B cell (primary cell): ENCODE measurements around the gene MUL1. TPM values are rescaled to one million over a fixed set of nuclear protein-coding genes. Genes with fewer than 3 reads are reported as not detected.

Experiments used
- ATAC-seq: fragments of 200-7000 bp; cut with Tn5 transposase; one replicate; pipeline ENCODE4 v1.10.0; 2021; ENCODE audit warnings: low read depth, mild to moderate bottlenecking, moderate number of reproducible peaks, moderate library complexity
- CTCF ChIA-PET: fragments of 350-600 bp; sonication (Branson Sonifier 250); formaldehyde crosslinking; loops from one replicate; lab custom pipeline; 2021; ENCODE audit warnings: antibody characterized with exemption, inconsistent platforms; lab: Charles Lee
- POLR2A ChIA-PET: fragments of 350-600 bp; sonication (Branson Sonifier 250); formaldehyde crosslinking; loops from one replicate; lab custom pipeline; 2021; ENCODE audit warnings: antibody characterized with exemption; lab: Charles Lee
- DNase-seq: peaks from one replicate; pipeline ENCODE4 v3.0.0; 2013
- H2AFZ ChIP-seq: 2 replicates; pipeline ENCODE4 v1.6.1; 2012; ENCODE audit warnings: mild to moderate bottlenecking, low read depth, low read length; ENCODE audit not compliant: insufficient read depth, poor library complexity, severe bottlenecking
- H3K27ac ChIP-seq, 2 donors: 1 replicate in 1 of 2; 2 replicates in 1 of 2; pipeline ENCODE4 v1.5.1; 2012 to 2013; ENCODE audit warnings: low read length in 2 of 2, mild to moderate bottlenecking in 2 of 2, moderate library complexity in 1 of 2
- H3K27me3 ChIP-seq, 4 experiments: fragments of 200-600 bp in 1 of 4; sonication (generic) in 1 of 4; replicated peaks in 1 of 4; 1 replicate in 2 of 4; 2 replicates in 2 of 4; pipeline versions ENCODE4 v1.6.1 to v1.7.0; 2013 to 2016; ENCODE audit warnings: low read length in 3 of 4, mild to moderate bottlenecking in 2 of 4, mixed read lengths in 1 of 4, moderate library complexity in 1 of 4; ENCODE audit not compliant: insufficient read depth in 4 of 4, control insufficient read depth in 3 of 4; ENCODE audit errors: control extremely low read depth in 1 of 4
- H3K36me3 ChIP-seq, 2 experiments: replicated peaks in 1 of 2; 1 replicate in 1 of 2; 2 replicates in 1 of 2; pipeline versions ENCODE4 v1.6.1 to v1.7.1; 2013; ENCODE audit warnings: low read length in 1 of 2; ENCODE audit not compliant: insufficient read depth in 2 of 2, control insufficient read depth in 1 of 2; ENCODE audit errors: control extremely low read depth in 1 of 2, extremely low read depth in 1 of 2
- H3K4me1 ChIP-seq, 2 donors: fragments of 200-600 bp in 1 of 2; sonication (generic) in 1 of 2; 1 replicate in 1 of 2; 2 replicates in 1 of 2; pipeline versions ENCODE4 v1.5.1 to v1.6.1; 2013 to 2017; ENCODE audit warnings: low read length in 2 of 2; ENCODE audit not compliant: control insufficient read depth in 2 of 2, insufficient read depth in 2 of 2
- H3K4me2 ChIP-seq: replicated peaks from 2 replicates; pipeline ENCODE3; 2012; ENCODE audit warnings: mild to moderate bottlenecking, low read depth, low read length; ENCODE audit not compliant: poor library complexity, severe bottlenecking
- H3K4me3 ChIP-seq, 5 experiments: fragments of 200-600 bp in 1 of 5; sonication (generic) in 1 of 5; 1 replicate in 3 of 5; 2 replicates in 2 of 5; pipeline versions ENCODE4 v1.5.1 to v1.7.0; 2011 to 2016; ENCODE audit warnings: low read length in 4 of 5, mild to moderate bottlenecking in 4 of 5, low read depth in 2 of 5, control low read depth in 1 of 5, moderate library complexity in 1 of 5; ENCODE audit not compliant: insufficient read depth in 1 of 5; ENCODE audit errors: control extremely low read depth in 1 of 5, extremely low read depth in 1 of 5
- H3K79me2 ChIP-seq: fragments of 200-600 bp; sonication (generic); one replicate; pipeline ENCODE4 v1.6.0; 2016; ENCODE audit warnings: low read length; ENCODE audit not compliant: control insufficient read depth, insufficient read depth
- H3K9ac ChIP-seq: fragments of 200-600 bp; sonication (generic); 2 replicates; pipeline ENCODE4 v1.6.1; 2017; ENCODE audit warnings: mild to moderate bottlenecking, low read length, moderate library complexity
- H3K9me3 ChIP-seq, 3 donors: one replicate each; pipeline versions ENCODE4 v1.6.1 to v1.7.1; 2013; ENCODE audit warnings: low read length in 2 of 3; ENCODE audit not compliant: control insufficient read depth in 2 of 3, insufficient read depth in 1 of 3; ENCODE audit errors: control extremely low read depth in 1 of 3
- H4K20me1 ChIP-seq: 2 replicates; pipeline ENCODE4 v1.6.0; 2012; ENCODE audit warnings: mild to moderate bottlenecking, low read length; ENCODE audit not compliant: insufficient read depth, control insufficient read depth, poor library complexity, severe bottlenecking
- H3K27ac Mint-ChIP-seq: one replicate; pipeline ENCODE4 v1.8.0; 2021; ENCODE audit warnings: mixed read lengths
- H3K27me3 Mint-ChIP-seq: one replicate; pipeline ENCODE4 v1.8.0; 2021; ENCODE audit warnings: mixed read lengths
- H3K4me1 Mint-ChIP-seq: one replicate; pipeline ENCODE4 v1.8.0; 2021; ENCODE audit warnings: mixed read lengths
- H3K4me3 Mint-ChIP-seq: one replicate; pipeline ENCODE4 v1.8.0; 2021; ENCODE audit warnings: mixed read lengths
- H3K9me3 Mint-ChIP-seq: one replicate; pipeline ENCODE4 v1.8.0; 2022; ENCODE audit warnings: mixed read lengths; ENCODE audit not compliant: insufficient read depth
- EZH2 ChIP-seq: IDR thresholded peaks from 2 replicates; pipeline ENCODE4 v1.6.1; 2012; ENCODE audit warnings: borderline replicate concordance, low read depth, mild to moderate bottlenecking, moderate library complexity, low read length; ENCODE audit not compliant: insufficient read depth, poor library complexity, severe bottlenecking
- WGBS: methylation state at CpG from one replicate; pipeline ENCODE4 v1.1.5; 2013; ENCODE audit warnings: missing lambda C conversion rate; ENCODE audit not compliant: insufficient coverage; 5-methylcytosine and 5-hydroxymethylcytosine counted together
- intact Hi-C: fragments of 100-400 bp; cut with micrococcal nuclease; formaldehyde crosslinking; loops from one replicate; pipeline ENCODE4 v1.10.0; 2022
- polyA plus RNA-seq: library from polyadenylated mRNA; depleted of rRNA; stranded (reverse); fragments of >200 nt; gene quantifications from 2 replicates; pipeline ENCODE4 v1.2.3, GENCODE V29; 2012
- total RNA-seq, 2 donors: library from RNA; stranded (reverse); fragments of 120-200 nt in 1 of 2; gene quantifications; 1 replicate in 1 of 2; 2 replicates in 1 of 2; pipeline versions ENCODE4 v1.2.3 to v1.2.4, GENCODE V29; 2013 to 2022
- TF ChIP-seq, protein P1 (sequence below): fragments of 200-600 bp; IDR thresholded peaks from one replicate; pipeline ENCODE4 v1.8.0; 2022; ENCODE audit warnings: antibody characterized with exemption, mild to moderate bottlenecking

The MUL1 gene
- total and polyA plus RNA-seq, 2 donors (not counting 1 experiment from before 2014, with no cell fraction given): 11.4 to 23.9 TPM

- Histone ChIP-seq H3K79me2 (no peaks in the 10 kb centered on the region), H3K4me3 (no peak overlapping the region), H3K27me3 (peaks cover 0 to 71% (median 24%) of the 10 kb centered on the region in 4 experiments), H3K27ac (no peak overlapping the region), H3K4me2 (peak overlapping the region; percentile 98), H3K9ac (no peak overlapping the region), H3K4me1 (peaks cover 25 to 27% of the 10 kb centered on the region in 2 donors), H3K36me3 (no peaks in the 10 kb centered on the region), H4K20me1 (no peaks in the 10 kb centered on the region), H2AFZ (no peak overlapping the region), H3K9me3 (peaks cover 0 to 9% (median 0%) of the 10 kb centered on the region in 3 donors)
- no peak overlapping the region for H3K27ac Mint-ChIP-seq
- H3K4me1 Mint-ChIP-seq: peaks cover 18% of the 10 kb centered on the region
- H3K27me3 Mint-ChIP-seq: peaks cover 69% of the 10 kb centered on the region
- intact Hi-C loops: no loop called here
- no peak for ATAC-seq
- no peak for DNase-seq
- H3K4me3 Mint-ChIP-seq: peak overlapping the region; percentile 67
- TF ChIP-seq, protein P1, sequence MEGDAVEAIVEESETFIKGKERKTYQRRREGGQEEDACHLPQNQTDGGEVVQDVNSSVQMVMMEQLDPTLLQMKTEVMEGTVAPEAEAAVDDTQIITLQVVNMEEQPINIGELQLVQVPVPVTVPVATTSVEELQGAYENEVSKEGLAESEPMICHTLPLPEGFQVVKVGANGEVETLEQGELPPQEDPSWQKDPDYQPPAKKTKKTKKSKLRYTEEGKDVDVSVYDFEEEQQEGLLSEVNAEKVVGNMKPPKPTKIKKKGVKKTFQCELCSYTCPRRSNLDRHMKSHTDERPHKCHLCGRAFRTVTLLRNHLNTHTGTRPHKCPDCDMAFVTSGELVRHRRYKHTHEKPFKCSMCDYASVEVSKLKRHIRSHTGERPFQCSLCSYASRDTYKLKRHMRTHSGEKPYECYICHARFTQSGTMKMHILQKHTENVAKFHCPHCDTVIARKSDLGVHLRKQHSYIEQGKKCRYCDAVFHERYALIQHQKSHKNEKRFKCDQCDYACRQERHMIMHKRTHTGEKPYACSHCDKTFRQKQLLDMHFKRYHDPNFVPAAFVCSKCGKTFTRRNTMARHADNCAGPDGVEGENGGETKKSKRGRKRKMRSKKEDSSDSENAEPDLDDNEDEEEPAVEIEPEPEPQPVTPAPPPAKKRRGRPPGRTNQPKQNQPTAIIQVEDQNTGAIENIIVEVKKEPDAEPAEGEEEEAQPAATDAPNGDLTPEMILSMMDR: no peak
- no peak for TF ChIP-seq EZH2
- POLR2A ChIA-PET: no interaction called here
- WGBS: 13% methylated on average over 3 of the region's 16 CpGs
- CTCF ChIA-PET: interaction anchor here (0.9 to 3.9 kb wide), 3 partner anchors 11 to 121 kb away, joined by 3 to 20 read pairs (median 3); no protein-coding TSS in a partner anchor
- no peaks in the 10 kb centered on the region for H3K9me3 Mint-ChIP-seq
Measured at GRCh38 chr1:20483098-20483832, 24.7 kb downstream of the MUL1 start.
